IPS-NIHi11 (cell line): ENCODE results near the gene SPINDOC.
"Not testable (repeated sequence)": the region's sequence is repeated elsewhere in the genome, so short reads cannot be mapped to it uniquely, and the experiment has no call there.

Experiments used
- DNase-seq: peaks from one replicate; pipeline ENCODE4 v3.0.0; 2012; ENCODE audit warnings: mixed read lengths, low spot score

Gene SPINDOC

DNA sequence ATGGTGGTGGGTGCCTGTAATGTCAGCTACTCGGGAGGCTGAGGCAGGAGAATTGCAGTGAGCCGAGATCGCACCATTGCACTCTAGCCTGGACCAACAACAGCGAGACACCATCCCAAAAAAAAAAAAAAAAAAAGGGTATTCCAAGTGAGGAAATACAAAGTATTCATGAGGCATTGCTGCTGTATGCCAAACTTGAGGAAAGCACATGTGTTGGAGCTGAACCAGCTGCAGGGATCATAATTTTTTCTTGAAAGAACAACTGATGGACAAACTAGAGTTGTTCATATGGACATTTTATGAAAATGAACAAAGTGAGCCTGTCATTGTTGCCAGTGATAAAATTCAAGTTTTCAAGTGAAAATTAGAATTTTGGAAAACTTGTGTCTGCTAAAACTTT, 41.4 kb downstream of the SPINDOC start:
- DNase-seq, result no peak

- DNase-seq, result no peak
These were observed 42.7 kb downstream of the SPINDOC start for GRCh38 chr11:63855975-63856374.

GRCh38 chr11:63858628-63859550, 45.6 kb downstream of the SPINDOC start:
- DNase-seq, result no peak

GRCh38 chr11:63862923-63863322, 49.7 kb downstream of the SPINDOC start:
- no peak for DNase-seq

DNA sequence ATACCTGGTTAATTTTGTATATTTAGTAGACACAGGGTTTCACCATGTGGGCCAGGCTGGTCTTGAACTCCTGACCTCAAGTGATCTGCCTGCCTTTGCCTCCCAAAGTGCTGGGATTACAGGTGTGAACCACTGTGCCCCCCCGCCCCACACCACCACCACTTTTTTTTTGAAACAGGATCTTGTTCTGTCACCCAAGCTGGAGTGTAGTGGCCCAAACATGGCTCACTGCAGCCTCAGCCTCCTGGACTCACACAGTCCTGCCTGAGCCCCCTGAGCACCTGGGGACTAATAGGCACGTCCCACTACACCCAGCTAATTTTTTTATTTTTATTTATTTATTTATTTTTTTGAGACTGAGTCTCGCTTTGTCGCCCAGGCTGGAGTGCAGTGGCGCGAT, 50.4 kb downstream of the SPINDOC start:
- not testable (repeated sequence) for DNase-seq

DNA sequence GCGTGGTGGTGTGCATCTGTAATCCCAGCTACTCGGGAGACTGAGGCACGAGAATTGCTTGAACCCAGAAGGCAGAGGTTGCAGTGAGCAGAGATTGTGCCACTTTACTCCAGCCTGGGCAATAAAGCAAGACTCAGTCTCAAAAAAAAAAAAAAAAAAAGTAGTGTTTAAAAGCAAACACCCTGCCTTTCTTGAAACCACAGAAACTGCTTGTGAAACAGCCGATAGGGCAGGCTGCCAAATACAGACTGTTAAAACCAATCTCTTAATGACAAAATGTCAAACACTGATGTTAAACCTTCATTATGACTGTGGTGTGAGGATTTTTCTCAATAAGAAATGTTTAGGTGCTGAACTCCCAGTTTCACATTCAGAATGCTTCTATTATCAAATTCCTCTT, 53.0 kb downstream of the SPINDOC start:
- no peak for DNase-seq

DNA sequence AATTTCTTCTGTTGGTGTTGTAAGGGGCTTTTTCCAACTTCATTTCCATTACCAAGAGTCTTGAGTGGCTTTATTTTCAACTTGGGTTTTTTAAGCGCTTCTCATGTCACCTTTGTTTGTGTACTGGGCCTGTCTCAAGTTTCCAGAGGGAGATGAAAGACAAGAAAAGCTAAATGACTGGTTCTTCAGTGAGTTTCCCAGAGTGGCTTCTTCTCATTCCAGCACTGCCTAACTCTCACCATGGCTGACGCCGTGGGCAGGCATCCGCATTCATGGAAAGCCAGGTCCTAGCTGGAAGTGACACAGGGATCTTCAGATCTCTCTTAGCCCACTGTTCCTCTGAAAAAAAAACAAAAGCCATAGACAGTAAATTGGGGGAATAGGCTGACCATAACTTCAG, 54.3 kb downstream of the SPINDOC start:
- peak; percentile 2 for DNase-seq

DNA sequence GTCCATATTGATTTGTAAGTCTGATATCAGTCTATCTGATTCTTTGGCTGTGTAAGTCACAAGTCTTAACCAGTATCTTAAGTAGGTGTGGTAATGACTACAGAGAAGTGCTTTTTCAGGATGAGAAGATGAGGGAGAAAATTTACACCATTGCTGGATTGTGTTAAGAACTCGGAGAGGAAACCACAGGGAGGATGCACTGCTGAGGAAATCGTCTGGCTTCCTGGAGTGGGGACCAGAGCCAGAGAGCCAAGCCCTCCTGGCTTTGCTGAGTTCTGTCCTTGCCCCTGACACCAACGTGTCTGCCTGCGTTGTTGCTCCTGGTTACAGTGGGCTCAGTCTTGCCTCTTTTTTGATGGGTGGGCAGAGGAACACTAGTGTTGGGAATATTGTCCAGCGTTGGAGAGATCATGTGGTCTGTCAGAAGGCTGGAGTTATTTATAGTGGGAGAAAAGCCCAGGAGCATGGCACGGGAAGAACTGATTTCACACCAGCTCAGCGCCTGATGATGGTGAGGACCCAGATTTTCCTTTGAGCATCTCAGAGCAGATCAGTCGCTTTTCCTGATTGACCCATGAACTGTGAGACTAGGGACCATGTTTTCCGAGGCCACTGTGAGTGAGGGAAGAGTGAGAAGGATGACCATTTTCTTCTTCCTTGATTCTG, 55.3 kb downstream of the SPINDOC start:
- DNase-seq, result peak; percentile 2

DNA sequence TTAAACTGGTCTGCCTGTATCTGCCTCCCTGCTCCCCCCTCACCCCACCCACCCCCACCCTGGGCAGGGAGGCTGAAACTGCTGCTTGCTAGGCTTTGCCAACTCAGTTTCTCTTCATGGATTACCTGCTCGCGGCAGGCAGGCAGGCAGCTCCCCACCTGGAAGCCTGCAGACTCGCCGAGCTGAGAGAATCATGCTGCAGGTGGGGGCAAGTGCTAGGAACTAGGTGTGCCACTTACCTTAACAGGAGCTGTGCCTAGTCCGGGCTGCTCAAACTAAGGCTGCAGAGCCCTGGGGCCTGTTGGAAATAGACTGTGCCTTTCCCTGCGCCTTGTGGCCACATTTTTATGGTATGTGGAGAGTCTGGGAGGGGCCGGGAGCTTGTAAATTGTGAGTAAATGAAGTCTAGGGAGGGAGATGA, 55.9 kb downstream of the SPINDOC start:
- DNase-seq, result peak; percentile 10

GRCh38 chr11:63869683-63870082, 56.4 kb downstream of the SPINDOC start:
- DNase-seq, result no peak

- DNase-seq, result peak; percentile 2
These were observed 57.3 kb downstream of the SPINDOC start for GRCh38 chr11:63870351-63871140.

- peak; percentile 75 for DNase-seq
These were observed 58.9 kb downstream of the SPINDOC start for GRCh38 chr11:63871962-63872799.

DNA sequence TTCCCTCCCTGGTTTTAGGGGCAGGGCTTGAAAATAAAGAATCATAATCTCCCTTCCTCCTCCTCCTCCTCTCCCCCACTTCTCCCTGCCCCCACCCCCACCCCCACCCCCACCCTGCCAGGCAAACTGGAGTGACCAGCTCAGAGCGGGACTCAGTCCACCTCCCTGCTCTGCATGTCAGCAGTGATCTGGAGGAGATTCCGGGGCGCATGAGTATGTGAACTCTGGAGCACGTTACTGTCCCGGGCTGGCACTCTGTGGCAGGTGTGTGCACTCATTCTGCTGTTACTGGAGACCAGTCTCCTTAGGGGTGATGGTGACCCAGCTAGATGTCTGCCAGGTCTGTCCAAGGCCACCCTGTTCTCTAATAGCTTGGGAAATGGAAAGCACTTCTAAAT, 59.5 kb downstream of the SPINDOC start:
- DNase-seq, result no peak

- DNase-seq, result no peak
These were observed 60.1 kb downstream of the SPINDOC start for GRCh38 chr11:63873311-63873710.

DNA sequence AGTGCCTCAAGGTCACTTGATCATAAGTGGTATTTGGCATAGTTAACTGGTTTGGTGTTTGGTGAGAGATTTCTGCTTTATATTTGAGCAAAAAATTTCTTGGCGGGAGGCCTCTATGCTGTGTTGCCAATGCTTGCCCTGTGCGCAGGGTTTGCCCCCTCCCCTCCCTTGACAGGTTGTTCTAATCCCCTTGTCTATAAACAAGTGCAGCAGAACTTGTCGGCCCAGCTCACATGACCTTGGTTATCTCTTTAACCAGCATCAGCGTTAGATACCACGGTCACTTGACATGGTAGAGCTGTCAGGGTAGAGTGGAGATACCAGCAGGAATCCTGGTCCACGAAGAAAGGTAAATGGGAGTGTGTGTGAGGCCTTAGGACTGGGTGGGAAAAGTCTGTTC, 61.3 kb downstream of the SPINDOC start:
- DNase-seq, result no peak

GRCh38 chr11:63875506-63876065, 62.3 kb downstream of the SPINDOC start:
- DNase-seq, result no peak

GRCh38 chr11:63876616-63877015, 63.4 kb downstream of the SPINDOC start:
- DNase-seq, result no peak
